ENCODE data around the gene SGCE.

DNA sequence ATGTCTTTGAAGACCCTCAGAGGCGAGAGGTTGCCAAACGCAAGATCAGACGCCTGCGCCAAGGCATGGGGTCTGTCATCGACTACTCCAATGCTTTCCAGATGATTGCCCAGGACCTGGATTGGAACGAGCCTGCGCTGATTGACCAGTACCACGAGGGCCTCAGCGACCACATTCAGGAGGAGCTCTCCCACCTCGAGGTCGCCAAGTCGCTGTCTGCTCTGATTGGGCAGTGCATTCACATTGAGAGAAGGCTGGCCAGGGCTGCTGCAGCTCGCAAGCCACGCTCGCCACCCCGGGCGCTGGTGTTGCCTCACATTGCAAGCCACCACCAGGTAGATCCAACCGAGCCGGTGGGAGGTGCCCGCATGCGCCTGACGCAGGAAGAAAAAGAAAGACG lies 8.1 kb upstream of the SGCE start:
- TF ChIP-seq, protein P1, sequence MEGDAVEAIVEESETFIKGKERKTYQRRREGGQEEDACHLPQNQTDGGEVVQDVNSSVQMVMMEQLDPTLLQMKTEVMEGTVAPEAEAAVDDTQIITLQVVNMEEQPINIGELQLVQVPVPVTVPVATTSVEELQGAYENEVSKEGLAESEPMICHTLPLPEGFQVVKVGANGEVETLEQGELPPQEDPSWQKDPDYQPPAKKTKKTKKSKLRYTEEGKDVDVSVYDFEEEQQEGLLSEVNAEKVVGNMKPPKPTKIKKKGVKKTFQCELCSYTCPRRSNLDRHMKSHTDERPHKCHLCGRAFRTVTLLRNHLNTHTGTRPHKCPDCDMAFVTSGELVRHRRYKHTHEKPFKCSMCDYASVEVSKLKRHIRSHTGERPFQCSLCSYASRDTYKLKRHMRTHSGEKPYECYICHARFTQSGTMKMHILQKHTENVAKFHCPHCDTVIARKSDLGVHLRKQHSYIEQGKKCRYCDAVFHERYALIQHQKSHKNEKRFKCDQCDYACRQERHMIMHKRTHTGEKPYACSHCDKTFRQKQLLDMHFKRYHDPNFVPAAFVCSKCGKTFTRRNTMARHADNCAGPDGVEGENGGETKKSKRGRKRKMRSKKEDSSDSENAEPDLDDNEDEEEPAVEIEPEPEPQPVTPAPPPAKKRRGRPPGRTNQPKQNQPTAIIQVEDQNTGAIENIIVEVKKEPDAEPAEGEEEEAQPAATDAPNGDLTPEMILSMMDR (IDR thresholded peaks at IDR 0.05): no peak
- no peak for TF ChIP-seq POLR2A (IDR thresholded peaks at IDR 0.05)

All from vagina (tissue), 2 donors.